Measurements from ENCODE around the gene AP2A1. TPM values are rescaled to one million over a fixed set of nuclear protein-coding genes. Genes with fewer than 3 reads are reported as not detected.

AP2A1 gene
- total and polyA plus RNA-seq, 9 of the 15 experiments (the other 6 are each of a cell fraction or from before 2014, with no cell fraction given), result 0.55 to 150 (median 31.9) TPM

GRCh38 chr19:49775742-49776370 lies 9.1 kb downstream of the AP2A1 start (continued):
- TF ChIP-seq SRSF3 (IDR thresholded peaks at IDR 0.05; ENCODE audit: insufficient read depth, low read length) (no peak), MTA2 (IDR thresholded peaks at IDR 0.05; ENCODE audit: low read depth) (peak; percentile 74), TFE3 (CRISPR knock-in tag; IDR thresholded peaks at IDR 0.05) (no peak), ZNF707 (CRISPR knock-in tag; conservative IDR thresholded peaks at IDR 0.05) (no peak), ESRRB (CRISPR knock-in tag; IDR thresholded peaks at IDR 0.05; ENCODE audit: borderline replicate concordance) (no peak), RCOR1 (IDR thresholded peaks at IDR 0.05; ENCODE audit: borderline replicate concordance in 1 of 2, low read depth in 2 of 2, low read length in 2 of 2) (peak in 1 of 2 experiments; percentile 54; a peak in 2 of 4 replicates), PML (IDR thresholded peaks at IDR 0.05; ENCODE audit: low read length) (peak; percentile 56; the same call in 1 of the 2 replicates), SLC30A9 (CRISPR knock-in tag; IDR thresholded peaks at IDR 0.05) (no peak), ZNF143 (CRISPR knock-in tag; IDR thresholded peaks at IDR 0.05) (peak; percentile 32; the same call in 1 of the 2 replicates), MED1 (CRISPR knock-in tag; IDR thresholded peaks at IDR 0.05; ENCODE audit: borderline replicate concordance) (no peak), KDM1A (IDR thresholded peaks at IDR 0.05) (peak; percentile 6 to 16; a peak in 1 of 4 replicates), UBTF (IDR thresholded peaks at IDR 0.05; ENCODE audit: borderline replicate concordance in 1 of 2, low read depth in 2 of 2, low read length in 2 of 2) (0 out of 4 replicates have a peak, but pooled peaks of 1 of the 2 experiments have one; percentile 40), E2F5 (CRISPR knock-in tag; IDR thresholded peaks at IDR 0.05) (no peak), ZNF696 (CRISPR knock-in tag; conservative IDR thresholded peaks at IDR 0.05) (no peak), ZNF3 (CRISPR knock-in tag; IDR thresholded peaks at IDR 0.05) (no peak), RNF2 (IDR thresholded peaks at IDR 0.05) (no peak; the same call in 1 of the 2 replicates), FOXA3 (CRISPR knock-in tag; conservative IDR thresholded peaks at IDR 0.05 in 1 of 2, IDR thresholded peaks at IDR 0.05 in 1 of 2) (no peak), CBFB (CRISPR knock-in tag; IDR thresholded peaks at IDR 0.05) (no peak), HDAC3 (IDR thresholded peaks at IDR 0.05; ENCODE audit: borderline replicate concordance, partially characterized antibody) (no peak), ZNF197 (CRISPR knock-in tag; IDR thresholded peaks at IDR 0.05; ENCODE audit: low read depth) (no peak), SMAD4 (CRISPR knock-in tag; conservative IDR thresholded peaks at IDR 0.05) (peak; percentile 64)
- TF ChIP-seq, protein P1, sequence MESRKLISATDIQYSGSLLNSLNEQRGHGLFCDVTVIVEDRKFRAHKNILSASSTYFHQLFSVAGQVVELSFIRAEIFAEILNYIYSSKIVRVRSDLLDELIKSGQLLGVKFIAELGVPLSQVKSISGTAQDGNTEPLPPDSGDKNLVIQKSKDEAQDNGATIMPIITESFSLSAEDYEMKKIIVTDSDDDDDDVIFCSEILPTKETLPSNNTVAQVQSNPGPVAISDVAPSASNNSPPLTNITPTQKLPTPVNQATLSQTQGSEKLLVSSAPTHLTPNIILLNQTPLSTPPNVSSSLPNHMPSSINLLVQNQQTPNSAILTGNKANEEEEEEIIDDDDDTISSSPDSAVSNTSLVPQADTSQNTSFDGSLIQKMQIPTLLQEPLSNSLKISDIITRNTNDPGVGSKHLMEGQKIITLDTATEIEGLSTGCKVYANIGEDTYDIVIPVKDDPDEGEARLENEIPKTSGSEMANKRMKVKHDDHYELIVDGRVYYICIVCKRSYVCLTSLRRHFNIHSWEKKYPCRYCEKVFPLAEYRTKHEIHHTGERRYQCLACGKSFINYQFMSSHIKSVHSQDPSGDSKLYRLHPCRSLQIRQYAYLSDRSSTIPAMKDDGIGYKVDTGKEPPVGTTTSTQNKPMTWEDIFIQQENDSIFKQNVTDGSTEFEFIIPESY (CRISPR knock-in tag; IDR thresholded peaks at IDR 0.05), result 0 out of 2 replicates have a peak, but pooled peaks have one; percentile 25
